Naive thymus-derived CD4-positive, alpha-beta T cell (primary cell): ENCODE results near the gene RTEL1. TPM values are rescaled to one million over a fixed set of nuclear protein-coding genes. Genes with fewer than 3 reads are reported as not detected.

Source experiments
- ATAC-seq: fragments of 150-1000 bp; cut with Tn5 transposase; 2 replicates; pipeline ENCODE4 v1.10.0; 2021; ENCODE audit warnings: mild to moderate bottlenecking, moderate library complexity
- CTCF ChIA-PET: fragments of 350-600 bp; sonication (Branson Sonifier 250); formaldehyde crosslinking; loops from one replicate; lab custom pipeline; 2021; ENCODE audit warnings: antibody characterized with exemption; lab: Charles Lee
- POLR2A ChIA-PET: fragments of 350-600 bp; sonication (Branson Sonifier 250); formaldehyde crosslinking; loops from one replicate; lab custom pipeline; 2021; ENCODE audit warnings: antibody characterized with exemption, inconsistent platforms; lab: Charles Lee
- DNase-seq, 9 donors: peaks; one replicate each; pipeline versions ENCODE4 v3.0.0 to v3.0.0-alpha.2; 2020 to 2022; ENCODE audit warnings: mixed read lengths in 1 of 9
- H3K27ac ChIP-seq: one replicate; pipeline ENCODE4 v1.7.0; 2013; ENCODE audit warnings: mild to moderate bottlenecking, low read depth, low read length, moderate library complexity
- H3K27me3 ChIP-seq, 2 donors: one replicate each; pipeline ENCODE4 v1.7.0; 2013; ENCODE audit warnings: low read length in 2 of 2, mild to moderate bottlenecking in 2 of 2, moderate library complexity in 2 of 2; ENCODE audit not compliant: control insufficient read depth in 2 of 2, insufficient read depth in 2 of 2
- H3K36me3 ChIP-seq, 3 experiments: 1 replicate in 2 of 3; 2 replicates in 1 of 3; pipeline ENCODE4 v1.7.0; 2013; ENCODE audit warnings: low read length in 3 of 3, mild to moderate bottlenecking in 3 of 3, moderate library complexity in 1 of 3; ENCODE audit not compliant: insufficient read depth in 3 of 3, control insufficient read depth in 2 of 3
- H3K4me1 ChIP-seq, 2 donors: one replicate each; pipeline ENCODE4 v1.7.0; 2013; ENCODE audit warnings: low read length in 2 of 2, mild to moderate bottlenecking in 2 of 2, moderate library complexity in 1 of 2; ENCODE audit not compliant: control insufficient read depth in 2 of 2, insufficient read depth in 2 of 2
- H3K4me3 ChIP-seq: 2 replicates; pipeline ENCODE4 v1.7.0; 2013; ENCODE audit warnings: mild to moderate bottlenecking, low read length
- H3K9me3 ChIP-seq, 3 experiments: 1 replicate in 2 of 3; 2 replicates in 1 of 3; pipeline ENCODE4 v1.7.0; 2013; ENCODE audit warnings: low read length in 3 of 3; ENCODE audit not compliant: control insufficient read depth in 2 of 3
- H3K27ac Mint-ChIP-seq, 9 donors: one replicate each; pipeline ENCODE4 v1.8.0; 2020 to 2022; ENCODE audit warnings: mixed read lengths in 9 of 9, mild to moderate bottlenecking in 8 of 9, moderate library complexity in 5 of 9, inconsistent platforms in 2 of 9
- H3K27me3 Mint-ChIP-seq, 5 donors: one replicate each; pipeline ENCODE4 v1.8.0; 2021 to 2022; ENCODE audit warnings: mixed read lengths in 5 of 5, mild to moderate bottlenecking in 1 of 5
- H3K36me3 Mint-ChIP-seq, 5 donors: one replicate each; pipeline ENCODE4 v1.8.0; 2020 to 2022; ENCODE audit warnings: mixed read lengths in 5 of 5, mild to moderate bottlenecking in 3 of 5, inconsistent platforms in 1 of 5
- H3K4me1 Mint-ChIP-seq, 7 donors: one replicate each; pipeline ENCODE4 v1.8.0; 2020 to 2022; ENCODE audit warnings: mixed read lengths in 7 of 7, mild to moderate bottlenecking in 3 of 7, inconsistent platforms in 1 of 7
- H3K4me3 Mint-ChIP-seq, 10 donors: one replicate each; pipeline ENCODE4 v1.8.0; 2020 to 2022; ENCODE audit warnings: mild to moderate bottlenecking in 10 of 10, mixed read lengths in 10 of 10, moderate library complexity in 6 of 10, inconsistent platforms in 2 of 10
- H3K9me3 Mint-ChIP-seq, 11 donors: one replicate each; pipeline ENCODE4 v1.8.0; 2020 to 2022; ENCODE audit warnings: mixed read lengths in 11 of 11, mild to moderate bottlenecking in 4 of 11, inconsistent platforms in 1 of 11, moderate library complexity in 1 of 11
- intact Hi-C, 2 donors: fragments of 100-400 bp; cut with micrococcal nuclease; formaldehyde crosslinking; loops; one replicate each; pipeline ENCODE4 v1.15.1; 2023
- polyA plus RNA-seq, 2 donors: library from polyadenylated mRNA; unstranded; fragments of 300-500 nt; fragmentation: Illumina TruSeq; gene quantifications; one replicate each; pipeline ENCODE4 v1.2.3, GENCODE V29; 2021
- total RNA-seq, 6 experiments: library from RNA in 5 of 6; stranded (reverse) in 5 of 6; gene quantifications; 1 replicate in 5 of 6; 2 replicates in 1 of 6; pipeline ENCODE4 v1.2.3 and lab custom pipeline; 2021 to 2026

The RTEL1 gene
- total and polyA plus RNA-seq, 7 experiments from 2014 or later, result 1.9 to 47.2 (median 31.6) TPM

DNA sequence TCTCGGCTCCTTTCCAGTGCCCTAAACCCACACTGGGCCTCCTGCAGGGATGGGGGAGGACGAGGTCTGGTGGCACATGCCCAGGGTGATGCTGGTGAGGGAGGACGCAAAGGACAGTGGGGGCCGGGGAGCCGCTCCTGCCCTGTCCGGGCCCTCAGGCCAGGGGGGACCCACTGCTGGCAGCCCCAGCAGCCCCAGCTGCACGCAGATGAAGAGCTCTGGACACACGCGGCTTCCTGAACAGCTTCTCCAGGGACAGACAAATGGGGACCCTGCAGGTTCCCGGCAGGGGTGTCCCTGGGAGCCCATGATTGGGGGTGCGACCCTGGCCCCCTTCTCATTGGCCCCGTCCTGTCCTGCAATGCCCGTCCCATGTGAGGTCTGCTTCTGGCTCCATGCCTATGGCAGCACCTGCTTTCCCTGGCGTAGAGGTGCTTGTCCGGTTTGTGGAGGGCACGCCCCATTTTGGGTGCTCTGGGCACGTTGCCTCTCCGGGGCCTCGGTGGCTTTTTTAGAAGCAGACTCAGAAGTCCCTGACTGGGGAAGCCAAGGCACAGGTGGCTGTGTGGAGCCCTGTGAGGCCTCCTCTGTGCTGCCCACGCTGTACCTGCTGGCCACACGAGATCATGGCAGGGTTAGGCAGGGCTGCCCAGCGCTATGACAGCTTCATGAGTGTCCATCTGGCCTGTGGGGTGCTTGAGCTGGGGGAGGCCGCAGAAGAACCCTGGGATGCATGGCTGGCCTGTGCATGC lies 22.9 kb downstream of the RTEL1 start:
- H3K27me3 ChIP-seq, result no peaks in the 10 kb centered on the region
- no peaks in the 10 kb centered on the region for H3K9me3 Mint-ChIP-seq
- no peak overlapping the region for H3K27ac ChIP-seq
- no peaks in the 10 kb centered on the region for H3K4me1 ChIP-seq
- POLR2A ChIA-PET, result interaction anchor here (0.6 kb wide), 1 partner anchor 175 kb away, joined by 7 read pairs; no protein-coding TSS in a partner anchor
- ATAC-seq, result no peak
- CTCF ChIA-PET, result no interaction called here
- H3K27ac Mint-ChIP-seq, result no peak overlapping the region
- no peak overlapping the region for H3K4me3 ChIP-seq
- DNase-seq, result no peak
- H3K4me3 Mint-ChIP-seq, result no peak overlapping the region
- H3K9me3 ChIP-seq, result no peaks in the 10 kb centered on the region
- no peaks in the 10 kb centered on the region for H3K27me3 Mint-ChIP-seq
- peaks cover 0 to 22% (median 0%) of the 10 kb centered on the region in 3 experiments for H3K36me3 ChIP-seq
- peaks cover 0 to 12% (median 0%) of the 10 kb centered on the region in 5 donors for H3K36me3 Mint-ChIP-seq
- intact Hi-C loops, result no loop called here
- peaks cover 0 to 5% (median 0%) of the 10 kb centered on the region in 7 donors for H3K4me1 Mint-ChIP-seq

DNA sequence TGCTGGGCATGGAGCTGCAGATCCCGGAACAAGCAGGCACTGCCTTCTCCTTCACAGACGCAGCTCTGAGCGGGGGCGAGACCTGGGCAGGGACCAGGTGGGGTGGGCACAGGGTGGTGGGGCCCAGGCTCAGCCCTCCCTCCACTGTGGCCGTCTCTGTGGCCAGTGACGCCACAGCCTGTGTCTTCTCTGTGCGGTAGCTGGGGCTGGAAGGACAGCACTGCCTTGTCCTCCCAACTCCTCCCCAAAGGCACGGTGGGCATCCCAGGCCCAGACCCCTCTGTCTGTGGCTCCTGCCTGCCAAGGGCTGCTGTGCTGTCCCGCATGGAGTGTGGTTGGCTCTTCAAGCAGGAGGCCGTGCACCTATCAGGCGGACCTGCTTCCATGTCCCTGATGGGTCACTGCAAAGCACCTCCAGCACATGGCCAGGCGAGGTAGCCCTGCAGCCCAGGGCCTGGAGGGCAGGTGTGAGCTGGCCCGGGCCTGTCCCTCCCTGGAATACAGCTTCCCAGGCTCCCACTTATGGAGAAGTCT lies 23.6 kb downstream of the RTEL1 start:
- DNase-seq (no peak), ATAC-seq (no peak)
- Histone ChIP-seq H3K27me3 (no peaks in the 10 kb centered on the region), H3K27ac (no peak overlapping the region), H3K36me3 (peaks cover 0 to 22% (median 0%) of the 10 kb centered on the region in 3 experiments), H3K4me1 (peaks cover 0 to 4% of the 10 kb centered on the region in 2 donors), H3K4me3 (no peak overlapping the region), H3K9me3 (no peaks in the 10 kb centered on the region)
- peaks cover 0 to 12% (median 0%) of the 10 kb centered on the region in 5 donors for H3K36me3 Mint-ChIP-seq
- H3K4me1 Mint-ChIP-seq, result peaks cover 0 to 6% (median 1%) of the 10 kb centered on the region in 7 donors
- H3K4me3 Mint-ChIP-seq, result no peak overlapping the region
- H3K9me3 Mint-ChIP-seq, result no peaks in the 10 kb centered on the region
- intact Hi-C loops, result no loop called here
- ChIA-PET CTCF (no interaction called here), POLR2A (no interaction called here)
- no peaks in the 10 kb centered on the region for H3K27me3 Mint-ChIP-seq
- no peak overlapping the region for H3K27ac Mint-ChIP-seq

DNA sequence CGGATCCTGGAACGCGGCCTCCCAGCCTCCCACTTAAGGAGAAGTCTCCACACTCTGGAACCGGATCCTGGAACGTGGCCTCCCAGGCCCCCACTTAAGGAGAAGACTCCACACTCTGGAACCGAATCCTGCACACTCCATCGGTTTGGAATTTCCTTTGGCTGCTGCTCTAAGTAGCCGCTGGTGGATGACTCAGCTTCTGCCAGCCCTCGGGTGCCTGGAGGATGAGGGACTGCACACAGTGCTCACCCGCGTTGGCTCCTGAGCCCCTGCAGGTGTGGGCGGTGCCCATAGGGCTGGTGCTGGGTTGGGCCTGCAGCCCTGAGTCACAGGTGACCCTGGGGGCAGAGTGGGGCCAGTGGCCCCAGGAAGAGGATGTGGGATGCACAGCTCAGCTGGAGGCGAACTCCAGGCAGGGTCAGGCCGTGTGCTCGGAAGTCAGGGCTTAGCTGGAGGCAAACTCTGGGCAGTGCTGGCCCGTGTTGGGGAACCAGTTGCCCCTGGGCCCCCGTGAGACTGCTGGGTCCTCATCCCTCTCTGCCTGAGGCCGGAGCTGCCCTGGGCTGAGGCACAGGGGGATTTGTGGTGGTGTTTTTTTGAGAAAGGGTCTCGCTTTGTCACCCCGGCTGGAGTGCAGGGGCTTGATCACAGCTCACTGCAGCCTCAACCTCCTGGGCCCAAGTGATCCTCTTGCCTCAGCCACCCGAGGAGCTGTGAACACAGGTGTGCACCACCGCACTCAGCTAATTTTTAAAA lies 24.4 kb downstream of the RTEL1 start:
- H3K4me1 Mint-ChIP-seq, result peaks cover 0 to 10% (median 5%) of the 10 kb centered on the region in 7 donors
- CTCF ChIA-PET, result no interaction called here

DNA sequence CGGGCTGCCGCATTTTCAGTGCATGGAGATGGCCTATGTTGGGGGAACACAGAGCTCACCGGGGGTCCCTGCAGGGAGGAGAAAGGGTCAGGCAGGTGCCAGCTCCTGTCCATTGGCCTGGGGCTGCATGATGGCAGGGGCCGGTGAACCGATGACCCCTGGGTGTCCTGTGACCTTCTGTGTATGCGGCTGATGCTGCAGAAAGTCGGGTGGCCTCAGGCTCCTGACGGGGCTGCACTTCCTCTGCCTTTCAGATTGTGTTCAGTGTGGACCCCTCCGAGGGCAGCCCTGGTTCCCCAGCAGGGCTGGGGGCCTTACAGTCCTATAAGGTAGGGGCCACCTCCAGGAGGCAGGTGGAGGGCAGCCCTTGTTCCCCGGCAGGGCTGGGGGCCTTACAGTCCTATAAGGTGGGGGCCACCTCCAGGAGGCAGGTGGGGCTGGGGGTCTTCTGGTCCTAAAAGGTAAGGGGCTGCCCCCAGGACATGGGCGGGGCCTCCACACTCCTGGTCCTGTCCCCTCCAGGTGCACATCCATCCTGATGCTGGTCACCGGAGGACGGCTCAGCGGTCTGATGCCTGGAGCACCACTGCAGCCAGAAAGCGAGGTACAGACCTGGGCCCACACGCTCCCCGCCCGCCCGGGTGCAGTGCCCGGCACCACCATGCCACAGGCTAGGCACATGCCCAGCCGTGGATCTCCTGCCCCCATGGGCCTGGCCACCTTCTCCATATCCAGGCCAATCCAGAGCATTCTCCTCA lies 27.3 kb downstream of the RTEL1 start:
- Mint-ChIP-seq H3K4me3 (no peak overlapping the region), H3K4me1 (peaks cover 0 to 10% (median 5%) of the 10 kb centered on the region in 7 donors), H3K27ac (no peak overlapping the region), H3K9me3 (no peaks in the 10 kb centered on the region), H3K36me3 (no peaks in the 10 kb centered on the region), H3K27me3 (no peaks in the 10 kb centered on the region)
- Histone ChIP-seq H3K4me3 (no peak overlapping the region), H3K27ac (no peak overlapping the region), H3K4me1 (peaks cover 0 to 16% of the 10 kb centered on the region in 2 donors), H3K27me3 (no peaks in the 10 kb centered on the region), H3K36me3 (no peaks in the 10 kb centered on the region), H3K9me3 (no peaks in the 10 kb centered on the region)
- ATAC-seq (no peak), DNase-seq (no peak)
- CTCF ChIA-PET, result no interaction called here
- POLR2A ChIA-PET, result no interaction called here
- intact Hi-C loops, result no loop called here

More for the DNA sequence above, 24.4 kb downstream of the RTEL1 start:
- Histone ChIP-seq H3K4me3 (no peak overlapping the region), H3K4me1 (peaks cover 0 to 13% of the 10 kb centered on the region in 2 donors), H3K27ac (no peak overlapping the region), H3K27me3 (no peaks in the 10 kb centered on the region), H3K36me3 (peaks cover 0 to 16% (median 0%) of the 10 kb centered on the region in 3 experiments), H3K9me3 (no peaks in the 10 kb centered on the region)
- ATAC-seq (no peak), DNase-seq (no peak)
- intact Hi-C loops, result no loop called here
- no peaks in the 10 kb centered on the region for H3K27me3 Mint-ChIP-seq
- H3K36me3 Mint-ChIP-seq, result peaks cover 0 to 7% (median 0%) of the 10 kb centered on the region in 5 donors
- H3K27ac Mint-ChIP-seq, result no peak overlapping the region
- POLR2A ChIA-PET, result no interaction called here
- no peak overlapping the region for H3K4me3 Mint-ChIP-seq
- no peaks in the 10 kb centered on the region for H3K9me3 Mint-ChIP-seq

DNA sequence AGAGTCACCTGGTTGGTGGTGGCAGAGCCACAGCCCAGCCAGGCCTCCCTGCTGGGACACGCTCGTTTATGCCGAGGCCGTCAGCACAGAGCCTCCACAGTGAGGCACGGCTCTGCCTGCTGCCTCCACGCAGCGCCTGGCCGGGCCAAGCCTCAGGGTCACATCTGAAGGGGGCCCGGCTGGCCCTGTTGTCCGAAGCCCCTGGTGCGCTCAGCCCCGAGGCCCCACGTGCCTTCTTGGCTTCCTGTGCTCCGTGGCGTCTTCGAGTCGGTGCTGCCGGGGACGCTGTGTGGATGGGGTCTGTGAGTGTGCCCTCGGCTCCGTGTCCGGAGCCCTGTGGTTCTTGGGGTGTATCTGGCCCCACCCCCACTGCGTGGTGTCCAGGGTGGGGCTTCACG lies 28.0 kb downstream of the RTEL1 start:
- POLR2A ChIA-PET, result no interaction called here
- H3K36me3 ChIP-seq, result no peaks in the 10 kb centered on the region

More for the DNA sequence above, 28.0 kb downstream of the RTEL1 start:
- Histone ChIP-seq H3K27ac (no peak overlapping the region), H3K27me3 (no peaks in the 10 kb centered on the region), H3K4me3 (no peak overlapping the region), H3K9me3 (no peaks in the 10 kb centered on the region), H3K4me1 (peaks cover 0 to 16% of the 10 kb centered on the region in 2 donors)
- ATAC-seq, result no peak
- CTCF ChIA-PET, result no interaction called here
- DNase-seq, result no peak
- intact Hi-C loops, result no loop called here
- H3K4me3 Mint-ChIP-seq, result peak overlapping the region in 1 of 10 donors; percentile 33
- no peaks in the 10 kb centered on the region for H3K27me3 Mint-ChIP-seq
- no peaks in the 10 kb centered on the region for H3K36me3 Mint-ChIP-seq
- peaks cover 0 to 10% (median 5%) of the 10 kb centered on the region in 7 donors for H3K4me1 Mint-ChIP-seq
- no peaks in the 10 kb centered on the region for H3K9me3 Mint-ChIP-seq
- H3K27ac Mint-ChIP-seq, result no peak overlapping the region
